Hematopoietic multipotent progenitor cell treated with erythropoietin and hydrocortisone succinate and interleukin-3 and kit ligand, for 4 days (in vitro differentiated cells): ENCODE results near the gene RCOR2.
"Not testable (repeated sequence)": the region's sequence is repeated elsewhere in the genome, so short reads cannot be mapped to it uniquely, and the experiment has no call there.

Source experiments
- DNase-seq: peaks from one replicate; pipeline ENCODE4 v3.0.0-alpha.2; 2015

Gene RCOR2

DNA sequence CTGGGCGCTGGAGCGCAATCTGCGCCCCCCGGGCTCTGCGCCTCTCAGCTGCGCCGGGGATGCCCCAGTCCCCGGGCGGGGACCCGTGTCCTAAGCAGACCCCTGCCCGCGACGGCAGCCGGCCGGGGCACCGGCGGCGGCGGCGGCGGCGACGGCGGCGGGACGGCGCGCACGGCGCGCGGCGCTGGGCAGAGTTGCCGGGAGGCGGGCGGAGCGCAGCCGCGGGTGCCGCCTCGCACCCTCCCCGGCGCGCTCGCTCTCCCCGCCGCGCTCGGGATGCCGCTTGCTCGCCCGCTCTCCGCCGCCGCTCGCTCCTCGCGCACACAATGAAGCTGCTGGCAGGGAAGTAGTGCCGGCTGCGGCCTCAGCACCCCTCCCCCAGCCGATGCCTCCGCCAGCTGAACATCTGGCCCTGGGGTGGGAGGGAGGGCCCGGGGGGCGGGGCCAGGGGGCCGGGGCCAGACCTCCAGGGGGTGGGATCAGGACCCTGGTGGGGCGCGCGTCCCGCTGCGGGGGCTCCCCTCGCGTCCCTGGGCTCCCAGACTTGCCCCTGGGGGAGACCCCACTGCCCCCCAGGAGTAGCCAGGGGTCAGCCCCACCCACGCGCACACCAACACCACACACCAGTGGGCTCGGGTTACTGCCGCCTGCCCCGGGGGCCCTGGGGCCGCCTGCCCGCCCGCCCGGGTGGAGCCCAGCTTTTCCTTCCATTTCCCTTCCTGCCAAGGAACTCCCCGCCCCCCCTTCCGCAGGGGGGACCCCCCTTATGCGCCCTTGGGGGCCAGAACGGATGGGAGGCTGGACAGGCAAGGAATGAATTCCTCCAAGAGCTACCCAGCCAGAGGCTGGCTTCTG, at the start of gene RCOR2:
Gene RCOR2 (minus strand): TSS at position 328 of the 855 bp plus-strand sequence. CDS start 708 bp downstream, outside the sequence.
- DNase-seq, result peak; percentile 88

DNA sequence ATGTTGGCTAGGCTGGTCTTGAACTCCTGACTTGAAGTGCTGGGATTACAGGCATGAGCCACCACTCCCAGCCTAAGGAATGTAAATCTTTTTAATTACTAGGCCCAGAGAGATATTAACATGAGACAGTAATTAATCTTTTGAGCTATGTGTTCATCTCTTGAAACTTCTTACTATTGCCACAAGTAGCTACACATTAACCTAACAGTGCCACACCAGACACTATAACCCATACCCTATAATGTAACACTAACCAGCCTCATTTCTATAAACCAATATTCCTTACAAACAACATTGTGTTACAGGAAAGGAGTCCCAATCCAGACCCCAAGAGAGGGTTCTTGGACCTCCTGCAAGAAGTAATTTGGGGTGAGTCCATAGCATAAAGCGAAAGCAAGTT, 49.5 kb upstream of the RCOR2 start:
- no peak for DNase-seq

DNA sequence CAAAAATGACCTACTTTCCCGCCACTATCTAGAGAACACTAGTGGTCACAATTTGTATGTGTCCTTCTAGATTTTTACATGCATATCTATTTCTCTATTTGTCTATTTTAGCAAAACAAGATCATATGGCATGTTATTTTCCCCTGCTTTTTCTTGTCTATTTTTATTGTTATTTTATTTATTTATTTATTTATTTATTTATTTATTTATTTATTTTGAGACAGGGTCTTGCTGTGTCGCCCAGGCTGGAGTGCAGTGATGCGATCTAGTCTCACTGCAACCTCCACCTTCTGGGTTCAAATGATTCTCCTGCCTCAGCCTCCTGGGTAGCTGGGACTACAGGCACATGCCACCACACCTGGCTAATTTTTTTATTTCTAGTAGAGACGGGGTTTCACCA, 46.9 kb upstream of the RCOR2 start:
- not testable (repeated sequence) for DNase-seq

DNA sequence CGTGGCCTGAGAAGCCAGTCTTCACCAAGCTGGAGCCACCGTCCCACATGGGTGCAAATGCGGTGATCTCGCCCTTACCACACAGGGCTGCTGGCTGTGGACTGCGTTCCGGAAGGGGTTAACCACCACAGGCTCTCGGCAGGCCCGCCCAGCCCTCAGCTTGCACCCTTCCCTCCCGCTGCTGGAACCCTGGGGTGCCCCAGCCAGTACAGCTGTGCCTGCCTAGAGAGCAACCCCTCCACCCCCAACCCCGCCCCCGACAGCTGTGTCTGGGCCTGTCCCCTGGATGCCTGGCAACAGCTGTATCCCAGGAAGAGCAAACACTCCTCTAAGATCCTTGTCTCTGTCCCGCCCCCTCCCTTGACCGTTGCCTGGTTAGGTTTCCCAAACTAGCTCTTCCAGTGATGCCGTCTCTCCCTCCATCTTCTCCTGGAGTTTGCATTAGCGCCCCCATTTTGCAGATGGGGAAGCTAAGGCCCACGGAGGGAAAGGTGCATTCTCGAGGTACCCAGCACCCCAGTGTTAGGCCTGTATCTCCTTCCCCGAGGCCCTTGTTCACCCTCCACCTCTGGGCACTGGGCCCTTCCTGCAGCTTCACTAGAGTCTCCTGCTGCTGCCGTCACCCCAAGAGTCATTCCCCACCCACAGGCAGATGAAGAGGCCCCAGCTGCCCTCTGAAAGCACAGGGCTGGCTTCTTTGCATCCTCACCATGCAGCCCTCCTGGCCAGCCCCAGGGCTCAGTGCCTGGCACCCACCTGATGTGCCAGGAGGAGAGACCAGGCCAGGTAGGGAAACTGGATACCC, 44.8 kb upstream of the RCOR2 start:
- DNase-seq, result peak; percentile 52

DNA sequence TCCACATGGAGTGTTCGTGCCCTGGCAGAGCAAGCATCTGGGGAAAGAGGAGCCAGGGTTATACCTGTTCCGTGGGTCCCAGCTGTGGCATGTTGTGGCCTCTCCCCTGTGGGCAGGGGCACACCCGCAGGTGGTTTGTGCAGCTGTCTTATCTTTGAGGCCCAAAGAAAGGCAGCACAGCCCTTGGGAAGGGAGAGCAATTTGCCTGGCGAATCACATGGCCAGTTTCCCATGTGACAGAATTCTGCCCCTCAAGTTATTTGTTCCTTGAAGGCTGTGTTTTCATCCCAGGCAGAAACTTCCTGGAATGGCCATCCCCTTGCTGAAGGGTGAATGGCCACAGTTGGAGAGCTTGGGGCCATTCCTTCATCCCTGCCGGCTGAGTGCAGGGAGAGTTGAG, 41.0 kb upstream of the RCOR2 start:
- peak; percentile 68 for DNase-seq

DNA sequence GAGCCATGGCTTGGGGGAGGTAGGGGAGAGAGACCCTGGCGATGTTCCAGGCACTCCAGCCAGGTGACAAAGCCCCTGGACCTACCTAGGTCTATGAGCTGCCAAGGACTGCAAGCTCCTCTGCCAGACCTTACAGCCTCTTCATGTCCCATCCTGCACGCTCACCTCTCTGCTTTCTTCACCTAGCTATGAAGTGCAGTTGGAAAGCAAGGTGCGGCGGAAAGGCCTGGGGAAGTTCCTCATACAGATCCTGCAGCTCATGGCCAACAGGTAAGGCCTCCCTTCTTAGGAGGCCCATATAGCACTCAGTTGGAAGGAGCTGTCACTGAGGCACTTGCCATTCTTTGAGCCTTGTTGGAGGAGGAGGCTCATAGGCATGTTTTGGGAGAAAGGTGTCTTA, 35.6 kb upstream of the RCOR2 start:
- no peak for DNase-seq

DNA sequence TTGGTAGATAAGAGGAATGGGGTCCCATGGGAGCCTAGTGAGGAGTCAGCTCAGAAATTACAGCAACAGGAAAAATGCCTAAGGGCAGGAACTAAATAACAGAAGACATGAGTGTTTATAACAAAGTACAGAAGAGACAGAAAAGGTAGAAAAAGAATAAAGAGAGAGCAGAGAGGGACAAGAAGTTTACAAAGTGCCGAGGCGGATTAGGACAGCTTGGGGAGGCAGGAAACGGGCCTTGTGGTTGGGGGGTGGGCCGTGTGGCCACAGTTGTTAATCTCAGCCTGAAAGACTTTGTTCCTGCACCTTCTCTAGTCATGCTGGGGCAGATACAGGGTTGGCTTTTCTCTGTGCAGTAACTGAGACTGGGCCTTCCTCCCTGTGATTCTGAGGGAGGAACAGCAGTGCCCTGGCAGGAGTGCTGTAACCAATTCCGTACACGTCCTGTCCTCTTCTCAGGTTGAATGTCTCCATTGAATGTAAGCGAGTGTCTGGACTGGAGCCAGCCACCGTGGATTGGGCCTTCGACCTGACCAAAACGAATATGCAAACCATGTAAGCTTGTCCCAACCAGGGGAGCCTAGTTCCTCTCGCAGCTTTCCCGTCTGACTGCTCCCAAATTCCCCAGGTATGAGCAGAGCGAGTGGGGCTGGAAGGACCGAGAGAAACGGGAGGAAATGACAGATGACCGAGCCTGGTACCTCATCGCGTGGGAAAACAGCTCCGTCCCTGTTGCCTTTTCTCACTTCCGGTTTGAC, 35.0 kb upstream of the RCOR2 start:
- peak; percentile 91 for DNase-seq

DNA sequence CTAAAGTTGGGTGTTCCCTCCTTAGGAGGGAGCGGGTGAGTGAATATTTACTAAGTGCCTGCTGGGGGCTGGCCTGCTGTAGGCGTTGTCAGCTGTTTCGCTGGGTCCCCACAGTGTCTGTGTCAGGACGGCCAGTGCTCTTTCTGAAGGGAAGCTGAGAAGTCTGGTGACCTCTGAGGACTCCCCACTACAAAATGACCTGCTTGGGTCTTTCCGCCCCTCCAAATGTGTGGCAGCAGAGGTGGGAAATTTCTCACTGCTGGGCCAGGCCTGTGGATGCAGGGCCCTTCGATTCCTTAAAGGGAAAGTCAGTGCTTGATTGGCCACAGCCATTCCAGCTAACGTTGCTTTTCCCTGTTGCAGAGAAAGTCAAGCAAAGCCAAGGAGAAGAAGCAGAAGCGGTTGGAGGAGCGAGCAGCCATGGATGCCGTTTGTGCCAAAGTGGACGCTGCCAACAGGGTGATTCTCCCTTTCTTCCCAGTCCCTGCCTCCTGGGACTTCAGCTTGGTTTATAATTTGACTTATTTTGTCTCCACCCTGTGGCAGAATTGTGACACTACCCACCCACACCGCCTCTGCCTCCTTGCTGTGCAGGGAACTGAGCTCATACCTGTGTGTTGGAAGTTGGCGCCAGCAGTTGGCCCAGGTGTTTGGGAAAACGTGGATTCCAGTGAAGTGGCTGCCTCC, 28.7 kb upstream of the RCOR2 start:
- peak; percentile 77 for DNase-seq

DNA sequence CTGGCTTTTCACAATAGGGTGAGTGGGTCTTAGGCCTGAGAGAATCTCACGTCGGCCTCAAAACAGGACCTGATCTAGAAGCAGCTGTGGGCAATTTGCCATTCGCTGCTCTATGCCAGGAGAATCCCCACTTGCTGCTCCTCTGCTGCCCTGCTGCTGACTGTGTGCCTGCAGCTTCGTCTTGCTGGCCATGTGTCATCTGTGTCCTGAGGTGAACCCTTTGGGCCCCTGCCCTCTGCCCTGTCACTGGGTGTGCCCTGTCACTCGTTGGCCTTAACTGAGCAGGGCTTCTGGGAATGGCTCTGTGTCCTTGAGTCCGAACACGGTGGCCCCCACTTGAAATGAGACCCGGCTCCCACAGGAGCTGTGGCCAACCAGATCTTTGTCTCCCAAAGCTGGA, 28.0 kb upstream of the RCOR2 start:
- peak; percentile 30 for DNase-seq

DNA sequence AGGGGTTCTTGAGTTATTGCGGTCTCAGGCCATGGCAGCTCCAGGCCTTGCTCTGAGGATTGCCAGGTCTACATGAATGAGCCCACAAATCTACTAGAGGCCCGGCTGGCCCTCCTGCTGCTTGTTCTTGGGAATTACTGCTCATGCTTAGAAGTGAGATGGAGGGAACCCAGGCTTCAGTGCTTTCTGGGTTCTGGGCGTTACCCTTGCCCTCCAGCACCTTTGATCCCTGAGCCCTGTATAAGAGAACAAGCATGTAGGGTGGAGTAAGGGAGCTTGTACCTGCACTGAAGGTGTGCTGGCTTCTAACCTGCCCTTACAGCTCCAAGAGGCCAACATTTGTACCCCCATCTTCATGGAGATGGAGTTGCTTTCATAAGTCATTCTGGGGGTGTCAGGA, 25.8 kb upstream of the RCOR2 start:
- no peak for DNase-seq

DNA sequence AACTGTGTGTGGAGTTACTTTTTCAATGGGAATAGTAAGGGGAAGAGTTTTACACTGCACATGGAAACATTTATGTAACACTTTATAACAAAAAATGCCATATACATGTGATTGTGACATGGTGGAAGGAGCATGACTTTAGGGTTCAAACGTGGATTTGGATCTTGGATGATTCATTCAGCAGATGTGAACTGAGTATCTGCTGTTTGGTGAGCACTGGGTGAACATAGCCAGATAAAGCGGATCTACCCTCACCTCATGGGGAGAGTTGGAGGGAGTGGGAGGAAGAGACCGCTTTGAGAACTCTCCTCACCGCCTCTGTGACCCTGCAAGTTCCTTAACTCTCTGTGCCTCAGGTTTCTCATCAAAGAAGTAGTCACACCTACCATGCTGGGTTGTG, 24.9 kb upstream of the RCOR2 start:
- no peak for DNase-seq

DNA sequence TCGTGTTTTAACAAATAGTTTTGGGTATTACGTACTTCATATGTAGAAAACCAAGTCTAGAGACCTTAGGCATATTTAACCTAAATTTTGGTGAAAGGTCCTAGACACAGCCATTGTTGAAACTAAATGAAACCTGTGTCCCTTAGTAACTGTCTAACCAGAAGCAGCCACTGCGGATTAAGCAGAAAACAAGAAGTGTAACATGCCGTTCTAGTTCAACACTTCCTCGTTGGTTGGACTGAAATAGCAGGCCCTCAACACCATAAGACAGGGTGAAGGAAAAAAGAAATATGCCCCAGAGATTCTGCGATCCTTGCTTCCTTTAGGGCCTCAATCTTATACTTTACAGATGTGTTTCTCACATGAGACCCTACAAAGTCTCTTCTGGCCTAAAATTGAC, 23.8 kb upstream of the RCOR2 start:
- peak; percentile 60 for DNase-seq

DNA sequence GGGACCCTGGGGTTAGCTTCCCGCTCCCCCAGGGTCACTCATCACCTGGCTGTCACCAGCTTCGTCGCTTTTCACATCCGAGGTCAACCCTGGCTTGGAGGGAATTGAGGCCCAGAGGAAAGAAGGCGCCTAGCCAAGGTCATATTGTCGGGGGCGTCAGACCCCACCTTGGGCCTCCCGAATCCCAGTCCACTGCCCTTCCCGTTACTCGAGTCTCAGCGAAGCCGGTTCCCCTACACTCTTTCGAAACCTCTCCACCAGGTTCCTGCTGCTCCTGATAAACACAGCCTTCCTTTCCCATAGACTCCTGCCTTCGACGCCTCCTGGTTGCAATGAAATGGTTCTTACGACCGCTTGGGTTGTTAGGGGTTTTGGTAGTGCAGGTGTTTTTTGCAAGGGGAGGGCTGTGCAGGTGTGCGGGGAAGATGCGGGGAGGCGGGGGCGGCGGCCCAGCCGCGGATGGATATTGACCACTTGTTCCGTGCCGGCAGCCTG, 22.5 kb upstream of the RCOR2 start:
- no peak for DNase-seq

DNA sequence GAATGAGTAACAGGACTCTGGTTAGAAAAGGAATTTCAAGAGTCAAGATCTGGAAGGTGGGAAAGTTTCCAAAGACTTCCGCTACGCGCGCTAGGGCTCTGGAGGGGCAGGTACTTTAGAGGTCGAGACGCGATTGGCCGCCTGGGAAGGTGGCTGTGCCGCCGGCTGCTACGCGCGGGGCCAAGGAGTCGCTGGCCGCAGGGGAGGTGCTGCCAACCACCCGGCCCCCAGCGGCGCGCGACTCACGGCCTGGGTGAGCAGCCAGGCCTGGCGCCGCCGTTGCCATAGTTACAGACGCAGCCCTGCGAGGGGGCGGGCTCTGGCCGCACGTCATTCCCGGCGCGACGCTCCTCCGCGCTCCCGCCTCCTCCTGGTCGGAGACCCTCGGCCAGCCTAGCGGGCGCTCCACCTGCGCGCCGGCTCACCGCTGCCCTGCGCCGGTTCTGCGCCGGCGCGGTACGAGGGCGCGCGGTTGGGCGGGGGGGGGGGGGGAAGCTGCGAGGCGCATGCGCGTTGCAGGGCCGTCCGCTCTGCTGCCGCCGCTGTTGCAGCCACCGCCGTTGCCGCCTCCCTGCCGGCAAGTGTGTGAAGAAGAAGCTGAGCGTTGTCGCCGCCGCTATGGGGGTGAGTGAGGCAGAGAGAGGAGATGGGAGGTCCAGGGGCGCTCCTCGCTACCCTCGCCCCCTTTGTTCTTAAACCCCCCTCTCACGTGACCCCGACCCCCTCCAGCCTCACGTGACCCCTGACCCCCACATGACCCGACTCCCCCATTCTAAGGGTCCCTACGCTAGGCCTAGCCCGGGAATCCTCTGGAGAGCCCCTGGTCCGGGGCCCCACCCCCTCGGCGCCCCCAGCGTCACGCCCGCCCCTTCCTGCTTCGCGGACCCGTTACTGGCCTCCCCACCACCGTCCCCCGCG, 21.8 kb upstream of the RCOR2 start, which contains the start of gene NAA40:
Gene NAA40 (plus strand): TSS at position 524 of the 918 bp plus-strand sequence. CDS start 95 bp downstream, at position 619.
- peak; percentile 99 for DNase-seq

DNA sequence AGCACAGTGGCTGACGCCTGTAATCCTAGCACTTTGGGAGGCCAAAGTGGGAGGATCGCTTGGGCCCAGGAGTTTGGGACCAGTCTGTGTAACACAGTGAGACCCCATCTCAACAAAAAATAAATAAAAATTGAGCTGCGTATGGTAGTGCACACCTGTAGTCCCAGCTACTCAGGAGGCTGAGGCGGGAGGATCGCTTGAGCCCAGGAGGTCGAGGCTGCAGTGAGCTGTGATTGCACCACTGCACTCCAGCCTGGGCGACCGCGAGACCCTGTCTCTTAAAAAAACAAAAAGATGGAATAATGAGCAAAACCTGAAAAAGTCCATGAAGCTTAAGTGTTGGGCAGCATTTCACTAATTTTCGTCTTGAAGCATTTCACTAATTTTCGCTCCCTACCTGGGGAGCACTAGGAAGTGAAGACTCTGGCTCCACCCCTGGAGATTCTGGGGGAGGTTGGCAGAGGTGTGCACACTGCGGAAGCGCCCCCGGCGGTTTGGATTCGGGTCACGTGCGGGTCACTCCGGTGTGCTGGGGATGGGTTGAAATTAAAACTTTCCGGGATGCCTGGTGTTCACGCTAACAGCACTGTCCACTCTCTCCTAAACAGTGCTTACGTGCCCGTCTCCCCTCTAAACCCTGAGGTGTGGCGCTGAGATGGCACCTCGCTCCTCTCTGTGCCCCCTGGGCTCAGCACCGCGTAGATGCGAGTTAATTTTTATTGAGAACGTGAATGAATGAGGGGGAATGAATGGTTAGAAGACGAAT, 20.9 kb upstream of the RCOR2 start:
- peak; percentile 60 for DNase-seq

DNA sequence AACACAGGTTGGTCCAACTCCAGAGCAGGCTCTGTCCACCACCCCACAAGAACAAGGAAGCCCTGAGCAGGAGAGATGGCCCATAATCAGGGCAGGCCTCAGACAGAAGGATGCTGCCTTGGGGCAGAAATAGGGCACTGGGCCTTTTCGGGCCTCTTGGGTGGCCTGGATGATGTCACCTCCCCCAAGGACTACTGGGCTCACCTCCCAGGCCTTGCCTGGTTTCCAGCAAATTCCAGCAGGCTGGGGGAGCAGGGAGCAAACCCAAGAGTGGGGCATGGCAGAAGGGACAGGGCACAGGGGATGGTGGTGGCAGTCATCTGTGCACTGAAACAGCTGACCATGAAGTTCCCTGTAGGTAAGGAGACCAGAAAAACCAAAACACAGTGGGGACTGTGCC, 16.5 kb upstream of the RCOR2 start:
- no peak for DNase-seq

DNA sequence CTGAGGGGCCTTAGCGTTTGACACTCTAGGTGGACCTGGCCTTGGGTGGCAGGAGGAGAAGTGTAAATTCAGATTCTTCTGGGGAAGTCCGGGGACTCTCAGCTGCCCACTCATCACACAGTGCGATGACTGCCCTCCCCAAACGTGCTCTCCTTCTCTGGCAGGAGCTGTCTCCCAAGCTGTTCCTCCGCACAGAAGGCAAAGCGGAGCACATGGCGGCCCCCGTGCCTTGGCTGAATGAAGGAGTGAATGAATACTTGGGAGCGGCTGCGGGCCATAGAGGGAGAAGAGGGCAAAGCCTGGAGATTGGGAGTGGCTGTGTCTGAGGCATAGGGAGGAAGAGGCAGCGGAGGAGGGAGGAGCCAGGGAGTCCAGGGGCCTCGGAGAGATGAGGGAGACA, 14.9 kb upstream of the RCOR2 start:
- no peak for DNase-seq

DNA sequence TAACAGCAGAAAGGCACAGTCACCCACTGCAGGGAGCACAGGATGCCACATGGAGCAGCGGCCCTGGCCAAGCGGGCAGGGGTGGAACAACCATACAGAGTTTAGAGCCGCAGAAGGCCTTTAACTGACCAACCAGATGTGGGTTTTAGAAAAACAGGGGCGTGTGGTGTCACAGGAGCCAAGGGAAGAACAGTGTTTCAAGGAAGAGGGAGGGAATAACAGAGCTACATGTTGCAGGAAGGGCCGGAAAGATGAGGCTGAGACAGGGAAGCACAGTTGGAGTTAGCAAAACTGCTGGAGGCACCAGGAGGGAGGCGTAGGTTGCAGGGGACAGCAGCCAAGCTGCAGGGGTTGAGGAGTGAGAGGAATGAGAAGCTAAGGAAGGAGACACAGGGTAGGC, 14.1 kb upstream of the RCOR2 start:
- DNase-seq, result no peak

DNA sequence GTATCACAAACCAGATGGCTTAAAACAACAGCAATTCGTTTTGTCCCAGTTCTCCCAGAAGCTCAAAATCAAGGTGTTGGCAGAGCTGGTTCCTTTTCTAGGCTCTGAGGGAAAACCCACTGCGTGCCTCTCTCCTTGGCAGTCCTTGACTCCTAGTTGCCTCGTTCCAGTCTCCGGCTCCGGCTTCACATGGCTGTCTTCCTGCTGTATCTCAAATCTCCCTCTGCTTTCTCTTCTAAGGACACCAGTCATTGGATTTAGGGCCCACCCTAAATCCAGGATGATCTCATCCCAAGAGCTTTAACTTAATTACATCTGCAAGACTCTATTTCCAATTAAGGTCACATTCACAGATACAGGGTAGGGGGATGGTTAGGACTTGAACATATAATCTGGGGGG, 12.7 kb upstream of the RCOR2 start:
- no peak for DNase-seq

DNA sequence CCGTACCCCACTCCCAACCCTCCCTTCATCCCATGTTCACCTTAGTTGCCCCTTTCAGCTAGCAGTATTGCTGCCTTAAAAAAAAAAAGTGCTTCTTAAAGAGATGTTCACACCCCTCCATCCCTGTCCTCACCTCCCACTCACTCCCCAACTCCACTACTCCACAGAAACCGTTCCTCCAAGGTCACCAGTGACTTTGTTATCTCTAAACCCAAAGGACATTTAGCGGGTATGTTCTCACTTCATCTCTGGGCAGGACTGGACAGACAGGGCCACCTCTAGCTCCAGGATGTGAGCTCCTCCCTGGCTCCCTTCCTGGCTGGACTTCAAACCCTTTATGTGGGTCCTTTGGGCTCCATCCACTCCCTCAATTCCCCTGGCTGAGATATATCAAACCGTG, 6.4 kb upstream of the RCOR2 start:
- DNase-seq, result no peak
